CD4-positive, alpha-beta T cell treated with Interleukin-17A for 4 hours (primary cell): ENCODE measurements around the gene SAMD4B.
"Not testable (repeated sequence)": the region's sequence is repeated elsewhere in the genome, so short reads cannot be mapped to it uniquely, and the experiment has no call there.

Experiments
- DNase-seq: peaks from one replicate; pipeline ENCODE4 v3.0.0-alpha.2; 2020; ENCODE audit warnings: mixed read lengths

The SAMD4B gene, protein sequence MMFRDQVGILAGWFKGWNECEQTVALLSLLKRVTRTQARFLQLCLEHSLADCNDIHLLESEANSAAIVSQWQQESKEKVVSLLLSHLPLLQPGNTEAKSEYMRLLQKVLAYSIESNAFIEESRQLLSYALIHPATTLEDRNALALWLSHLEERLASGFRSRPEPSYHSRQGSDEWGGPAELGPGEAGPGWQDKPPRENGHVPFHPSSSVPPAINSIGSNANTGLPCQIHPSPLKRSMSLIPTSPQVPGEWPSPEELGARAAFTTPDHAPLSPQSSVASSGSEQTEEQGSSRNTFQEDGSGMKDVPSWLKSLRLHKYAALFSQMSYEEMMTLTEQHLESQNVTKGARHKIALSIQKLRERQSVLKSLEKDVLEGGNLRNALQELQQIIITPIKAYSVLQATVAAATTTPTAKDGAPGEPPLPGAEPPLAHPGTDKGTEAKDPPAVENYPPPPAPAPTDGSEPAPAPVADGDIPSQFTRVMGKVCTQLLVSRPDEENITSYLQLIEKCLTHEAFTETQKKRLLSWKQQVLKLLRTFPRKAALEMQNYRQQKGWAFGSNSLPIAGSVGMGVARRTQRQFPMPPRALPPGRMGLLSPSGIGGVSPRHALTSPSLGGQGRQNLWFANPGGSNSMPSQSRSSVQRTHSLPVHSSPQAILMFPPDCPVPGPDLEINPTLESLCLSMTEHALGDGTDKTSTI

DNA sequence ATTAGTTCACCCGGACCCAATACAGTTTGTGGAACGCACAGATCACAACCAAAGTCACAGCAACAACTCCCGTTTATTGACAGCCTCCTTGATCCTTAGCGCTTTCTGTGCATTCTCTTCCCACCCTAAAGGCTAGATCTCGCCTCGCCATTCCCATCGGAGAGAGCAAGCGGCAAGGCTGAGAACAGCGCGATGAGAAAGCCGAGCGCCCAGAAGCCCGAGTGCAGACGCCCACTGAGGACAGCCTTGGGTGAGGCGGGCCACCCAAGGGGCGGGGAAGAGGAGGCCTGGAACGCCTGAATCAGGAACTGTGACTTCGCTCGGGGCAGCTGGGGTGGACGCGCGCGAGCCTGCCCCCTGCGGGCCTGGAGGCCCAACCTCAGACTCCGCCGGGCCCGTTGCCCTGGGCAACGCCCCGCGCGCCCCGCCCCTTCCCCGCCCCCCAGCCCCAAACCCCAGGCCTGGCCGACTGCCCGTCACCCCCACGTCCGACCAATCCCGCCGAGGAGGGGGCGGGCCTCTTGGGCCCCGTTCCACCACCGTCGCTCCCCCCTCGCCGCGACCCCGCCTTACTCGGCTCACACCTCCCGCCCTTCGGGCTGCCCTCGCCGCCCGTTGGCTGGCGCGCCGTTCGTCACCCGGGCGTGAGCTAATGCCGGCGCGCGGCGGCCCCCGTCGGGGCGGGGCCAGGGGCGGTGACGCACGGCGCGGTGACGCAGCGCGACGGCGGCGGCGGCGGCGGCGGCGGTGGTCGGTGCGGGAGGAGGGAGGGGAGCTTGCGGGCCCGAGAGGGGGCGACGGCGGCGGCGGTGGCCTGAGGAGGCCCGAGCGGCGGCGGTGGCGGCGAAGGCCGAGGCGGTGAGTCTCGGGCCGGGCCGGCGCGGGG is at the start of gene SAMD4B:
Gene SAMD4B (plus strand): TSS at position 703 of the 886 bp plus-strand sequence. CDS start 14,473 bp downstream, outside the sequence.
- peak; percentile 100 for DNase-seq

DNA sequence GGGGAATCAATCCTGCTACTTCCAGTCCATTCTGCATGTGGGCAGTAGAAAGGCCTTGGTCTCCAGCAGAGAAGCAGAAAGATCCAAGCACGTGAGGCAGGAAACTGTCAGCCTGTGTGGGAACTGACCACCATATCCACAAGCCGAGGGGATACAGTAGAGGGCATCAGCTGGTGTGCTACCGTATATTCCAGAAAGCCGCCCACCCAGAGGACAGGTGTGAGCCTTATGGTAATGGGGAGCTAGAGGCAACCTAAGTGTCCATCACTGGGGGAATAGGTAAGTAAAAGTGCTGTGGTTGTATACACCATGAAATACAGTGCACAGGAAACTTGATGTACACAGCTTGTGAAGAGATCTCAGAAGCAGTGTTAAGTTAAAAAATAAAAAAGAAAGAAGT is 48.8 kb upstream of the SAMD4B start:
- no peak for DNase-seq

DNA sequence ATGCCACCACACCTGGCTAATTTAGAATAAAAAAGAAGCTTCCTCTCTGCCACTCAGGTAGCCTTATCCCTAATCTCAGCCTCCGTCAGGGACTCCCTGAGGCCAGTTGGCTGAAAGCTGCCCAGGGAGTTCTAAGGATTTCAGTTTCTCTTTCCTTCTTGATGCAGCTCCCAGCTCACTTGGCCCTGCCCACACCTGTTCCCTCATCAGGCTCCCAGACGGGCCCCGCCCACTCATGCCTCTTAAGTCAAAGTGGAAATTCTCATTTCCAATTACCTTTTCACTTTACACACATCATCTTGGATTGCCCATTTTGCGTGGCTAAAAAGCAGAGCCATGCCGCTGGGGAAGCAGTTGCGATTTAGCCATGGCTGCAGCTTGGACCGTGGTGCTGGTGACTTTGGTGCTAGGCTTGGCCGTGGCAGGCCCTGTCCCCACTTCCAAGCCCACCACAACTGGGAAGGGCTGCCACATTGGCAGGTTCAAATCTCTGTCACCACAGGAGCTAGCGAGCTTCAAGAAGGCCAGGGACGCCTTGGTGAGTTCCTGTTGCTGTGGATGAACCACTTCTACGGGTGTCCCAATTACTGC is 46.1 kb upstream of the SAMD4B start, which contains the start of gene IFNL1:
Gene IFNL1 (plus strand): TSS at position 353 of the 591 bp plus-strand sequence. CDS start 15 bp downstream, at position 368.
- DNase-seq, result no peak

DNA sequence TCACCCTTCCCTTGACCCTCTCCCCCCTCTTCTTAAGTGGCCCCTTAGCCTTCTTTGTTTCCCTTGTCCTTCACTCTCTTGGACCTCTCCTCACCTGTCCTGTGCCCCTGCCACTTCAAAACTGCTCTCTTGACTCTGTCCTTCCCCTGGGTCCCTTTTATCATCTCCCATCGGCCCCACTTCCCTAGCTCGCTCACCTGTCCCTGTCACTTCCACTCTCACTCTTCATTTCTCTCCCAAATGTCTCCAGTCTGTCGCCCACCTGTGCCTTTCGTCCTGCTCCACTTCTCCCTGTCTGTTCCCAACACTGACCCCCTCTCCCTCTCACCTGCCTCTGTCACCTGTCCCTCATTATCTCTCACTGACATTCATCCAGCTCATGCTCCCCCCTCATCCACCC is 45.3 kb upstream of the SAMD4B start:
- no peak for DNase-seq

DNA sequence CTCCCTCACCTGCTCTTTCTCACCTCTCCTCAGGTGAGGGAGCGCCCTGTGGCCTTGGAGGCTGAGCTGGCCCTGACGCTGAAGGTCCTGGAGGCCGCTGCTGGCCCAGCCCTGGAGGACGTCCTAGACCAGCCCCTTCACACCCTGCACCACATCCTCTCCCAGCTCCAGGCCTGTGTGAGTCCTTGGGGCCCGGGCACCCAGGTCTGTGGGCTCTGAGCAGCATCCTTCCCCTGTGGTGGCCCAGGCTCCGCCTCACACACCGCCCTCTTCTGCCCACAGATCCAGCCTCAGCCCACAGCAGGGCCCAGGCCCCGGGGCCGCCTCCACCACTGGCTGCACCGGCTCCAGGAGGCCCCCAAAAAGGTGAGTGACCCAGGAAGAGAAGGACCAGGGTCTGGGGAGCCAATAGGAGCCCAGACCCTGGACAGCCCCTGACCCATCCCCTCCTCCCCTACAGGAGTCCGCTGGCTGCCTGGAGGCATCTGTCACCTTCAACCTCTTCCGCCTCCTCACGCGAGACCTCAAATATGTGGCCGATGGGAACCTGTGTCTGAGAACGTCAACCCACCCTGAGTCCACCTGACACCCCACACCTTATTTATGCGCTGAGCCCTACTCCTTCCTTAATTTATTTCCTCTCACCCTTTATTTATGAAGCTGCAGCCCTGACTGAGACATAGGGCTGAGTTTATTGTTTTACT is 44.1 kb upstream of the SAMD4B start:
- DNase-seq, result peak; percentile 60

DNA sequence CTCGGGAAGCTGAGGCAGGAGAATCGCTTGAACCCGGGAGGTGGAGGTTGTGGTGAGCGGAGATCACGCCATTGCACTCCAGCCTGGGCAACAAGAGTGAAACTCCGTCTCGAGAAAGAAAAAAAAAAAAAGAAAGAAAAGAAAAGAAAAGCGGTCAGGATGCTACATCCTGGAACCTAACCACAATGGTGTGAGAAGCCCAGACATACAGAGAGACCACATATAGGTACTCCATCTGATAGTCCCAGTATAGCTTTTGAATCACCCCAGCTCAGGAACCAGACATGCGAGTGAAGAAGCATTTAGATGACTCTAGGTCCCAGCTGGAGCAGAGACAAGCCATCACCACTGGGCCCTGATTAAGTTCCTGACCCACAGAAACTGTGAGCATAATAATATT is 42.8 kb upstream of the SAMD4B start:
- no peak for DNase-seq

DNA sequence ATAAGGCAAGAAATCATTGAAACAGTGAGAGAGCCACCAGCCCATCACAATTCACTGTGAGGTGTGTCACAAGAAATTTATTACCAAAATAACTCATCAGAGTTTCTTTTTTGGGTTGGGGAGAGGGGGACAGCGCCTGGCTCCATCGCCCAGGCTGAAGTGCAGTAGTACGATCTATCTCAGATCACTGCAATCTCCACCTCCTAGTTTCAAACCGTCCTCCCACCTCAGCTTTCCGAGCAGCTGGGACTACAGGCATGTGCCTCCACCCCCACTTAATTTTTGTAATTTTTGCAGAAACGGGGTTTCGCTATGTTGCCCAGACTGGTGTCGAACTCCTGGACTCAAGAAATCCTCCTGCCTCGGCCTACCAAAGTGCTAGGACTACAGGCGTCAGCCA is 42.4 kb upstream of the SAMD4B start:
- no peak for DNase-seq

DNA sequence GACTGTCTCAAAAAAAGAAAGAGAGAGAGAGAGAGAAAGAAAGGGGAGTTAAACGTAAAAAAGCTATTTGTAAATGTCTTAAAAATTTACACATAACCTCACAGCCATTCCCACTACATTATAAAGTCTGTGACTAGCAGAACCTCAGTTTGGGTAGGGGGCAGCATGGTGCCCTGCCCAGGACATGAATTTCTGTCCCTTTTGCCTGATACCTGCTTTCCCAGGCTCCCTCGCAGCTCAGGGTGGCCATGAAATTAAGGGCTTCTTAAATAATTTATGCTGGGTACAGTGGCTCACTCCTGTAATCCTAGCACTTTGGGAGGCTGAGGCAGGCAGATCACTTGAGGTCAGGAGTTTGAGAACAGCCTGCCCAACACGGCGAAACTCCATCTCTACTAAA is 41.2 kb upstream of the SAMD4B start:
- DNase-seq, result no peak

DNA sequence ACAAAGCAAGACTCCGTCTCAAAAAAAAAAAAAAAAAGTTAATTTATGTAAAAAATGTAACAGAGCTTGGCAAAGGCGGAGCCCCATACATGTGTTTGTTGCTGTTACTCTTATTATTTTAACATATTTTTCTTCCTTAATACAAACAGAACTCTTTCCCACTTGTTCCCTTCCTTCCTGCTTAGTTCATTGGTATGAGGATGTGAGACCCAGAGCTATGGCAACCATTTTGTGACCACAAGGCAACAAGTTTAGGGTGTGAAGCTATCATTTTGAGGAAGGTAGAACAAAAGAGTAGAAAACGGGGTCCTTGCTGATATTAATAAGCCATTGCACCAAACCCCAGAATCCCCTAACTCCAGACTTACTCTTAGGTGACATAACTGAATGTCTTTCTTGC is 40.7 kb upstream of the SAMD4B start:
- DNase-seq, result no peak

DNA sequence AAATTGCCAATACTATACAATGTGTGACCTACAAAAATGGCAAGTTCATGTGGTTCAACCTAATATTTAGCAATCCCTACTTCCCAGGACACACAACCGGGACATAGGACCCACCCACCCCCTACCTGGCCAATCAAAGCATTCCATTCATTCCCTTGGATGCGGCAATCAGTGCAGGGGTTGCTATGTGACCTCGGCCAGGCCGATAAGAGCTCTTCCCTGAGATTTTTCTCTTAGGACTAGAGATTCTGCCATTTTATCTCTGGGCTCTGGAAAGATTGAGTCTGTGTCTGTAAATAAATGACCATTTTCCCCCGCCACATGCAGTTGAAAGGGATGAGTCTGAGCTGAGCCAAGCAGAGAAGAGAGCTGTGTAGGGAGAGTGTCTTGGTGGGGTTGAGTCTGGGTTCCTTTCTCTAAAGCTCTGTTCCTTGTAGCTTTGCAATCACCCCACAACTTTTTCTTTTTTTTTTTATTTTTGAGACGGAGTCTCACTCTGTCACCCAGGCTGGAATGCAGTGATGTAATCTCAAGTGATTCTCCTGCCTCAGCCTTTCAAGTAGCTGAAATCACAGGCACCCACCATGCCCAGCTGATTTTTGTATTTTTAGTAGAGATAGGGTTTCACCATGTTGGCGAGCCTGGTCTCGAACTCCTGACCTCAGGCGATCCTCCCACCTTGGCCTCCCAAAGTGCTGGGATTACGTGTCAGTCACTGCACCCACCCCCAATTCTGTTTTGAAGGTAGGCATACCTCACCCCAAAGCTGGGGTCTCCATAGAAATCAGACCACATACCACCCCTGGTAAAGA is 38.6 kb upstream of the SAMD4B start:
- DNase-seq, result no peak

DNA sequence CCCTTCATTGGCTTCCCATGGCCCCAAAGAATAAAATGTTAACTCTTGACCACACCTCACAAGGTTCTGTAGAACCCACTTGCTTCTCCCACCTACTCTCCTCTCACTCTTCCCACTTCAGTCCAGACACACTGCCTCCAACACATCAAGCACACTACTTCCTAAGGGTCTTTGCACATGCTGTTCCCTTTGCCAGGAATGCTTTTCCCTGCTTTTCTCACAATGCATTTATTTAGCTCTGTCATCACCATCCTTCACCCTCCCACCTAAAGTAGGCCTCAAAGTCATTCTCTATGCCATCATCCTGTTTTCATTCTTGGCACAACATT is 38.1 kb upstream of the SAMD4B start:
- no peak for DNase-seq

DNA sequence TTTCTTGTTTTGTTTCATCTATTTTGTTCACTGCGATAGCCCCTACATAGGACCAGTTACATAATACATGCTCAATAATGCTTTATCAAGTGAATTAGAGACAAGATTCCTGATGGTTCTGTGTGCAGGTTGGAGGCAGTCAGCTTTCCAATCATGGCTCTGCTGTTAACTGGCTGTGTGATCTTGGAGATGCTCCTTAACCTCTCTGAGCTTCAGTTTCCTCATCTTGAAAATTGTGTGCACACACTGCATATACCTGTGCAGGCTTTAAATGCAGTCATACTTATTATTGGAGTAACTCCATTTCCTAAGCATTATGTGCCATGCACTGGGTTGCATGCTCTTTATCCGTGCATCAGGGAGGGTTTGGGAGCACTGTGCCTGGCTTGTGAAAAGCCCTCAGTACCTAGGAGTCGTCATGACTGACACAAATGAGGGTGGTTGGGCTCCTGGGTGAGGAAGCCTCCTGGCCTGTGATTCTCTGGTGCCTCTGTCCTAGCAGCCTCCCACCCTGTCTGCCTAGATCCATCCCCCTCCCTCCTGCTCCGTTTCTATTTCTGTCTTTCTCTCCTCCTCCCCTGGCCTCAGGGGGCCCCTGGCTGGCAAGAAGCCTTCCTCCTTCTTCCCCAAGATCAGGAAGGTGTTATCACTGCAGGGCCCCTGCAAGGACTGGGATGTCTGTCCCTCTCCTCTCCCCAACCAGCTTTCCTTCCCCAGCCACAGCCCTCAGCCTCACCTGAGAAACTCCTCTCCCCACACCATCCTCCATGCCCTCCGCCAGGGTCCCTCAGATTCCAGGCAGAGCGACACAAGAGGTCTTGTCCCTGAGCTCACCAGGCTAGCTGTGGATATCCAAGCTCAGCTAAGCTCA is 37.3 kb upstream of the SAMD4B start:
- DNase-seq, result no peak

DNA sequence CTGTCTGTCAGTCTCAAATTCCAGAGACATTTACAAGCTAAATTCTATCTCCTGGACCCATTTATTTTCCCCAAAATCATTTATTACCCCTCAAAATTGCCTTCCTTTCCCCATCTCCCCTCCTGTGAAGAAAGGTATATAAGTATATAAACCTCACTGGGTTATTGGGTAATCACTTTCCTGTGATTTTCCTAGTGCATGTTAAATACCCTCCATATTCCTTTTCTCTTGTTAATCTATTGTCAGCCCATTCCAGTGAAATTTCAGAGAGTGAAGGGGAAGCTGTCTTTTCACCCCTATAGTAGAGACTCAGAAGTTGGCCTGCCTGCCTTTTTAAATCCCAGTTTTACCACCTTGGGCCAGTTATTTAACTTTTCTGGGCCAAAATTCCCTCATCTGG is 36.1 kb upstream of the SAMD4B start:
- DNase-seq, result no peak

DNA sequence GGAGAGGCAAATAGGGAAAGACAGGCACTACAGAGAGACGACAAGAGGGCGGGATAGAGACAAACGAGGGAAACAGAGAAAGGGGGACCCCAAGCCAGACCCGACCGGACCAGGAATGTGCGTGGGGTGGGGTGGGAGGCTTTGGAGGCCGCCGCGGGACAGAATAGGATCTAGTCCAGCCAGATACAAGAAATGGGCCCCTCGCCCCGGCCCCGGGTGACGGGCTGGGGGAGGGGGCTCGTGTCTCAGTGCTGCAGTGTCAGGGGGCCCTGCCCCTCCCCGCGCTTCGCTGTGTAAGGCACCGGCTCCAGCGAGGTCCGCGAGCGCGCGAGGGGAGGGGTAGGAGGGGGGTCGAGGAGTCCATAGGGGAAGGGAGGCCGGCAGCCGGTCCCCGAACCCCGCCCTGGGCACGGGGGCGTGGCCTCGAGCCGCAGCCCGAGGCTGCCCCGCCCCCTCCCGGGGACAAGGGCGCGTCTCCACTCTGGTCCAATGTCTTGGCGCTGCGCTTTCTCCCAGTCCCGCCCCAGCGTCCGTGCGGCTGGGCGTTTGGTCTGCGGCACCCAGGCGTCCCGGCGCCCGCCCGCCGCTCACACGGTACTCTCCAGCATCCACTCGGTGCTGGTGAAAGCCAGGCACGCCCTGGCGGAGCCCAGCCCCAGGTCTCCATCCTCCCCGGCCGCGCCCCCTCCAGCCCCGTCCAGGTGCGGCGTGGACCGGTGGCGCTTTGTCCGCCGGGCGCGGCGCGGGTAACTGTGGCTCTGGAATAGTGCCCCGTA is 35.0 kb upstream of the SAMD4B start:
- no peak for DNase-seq

DNA sequence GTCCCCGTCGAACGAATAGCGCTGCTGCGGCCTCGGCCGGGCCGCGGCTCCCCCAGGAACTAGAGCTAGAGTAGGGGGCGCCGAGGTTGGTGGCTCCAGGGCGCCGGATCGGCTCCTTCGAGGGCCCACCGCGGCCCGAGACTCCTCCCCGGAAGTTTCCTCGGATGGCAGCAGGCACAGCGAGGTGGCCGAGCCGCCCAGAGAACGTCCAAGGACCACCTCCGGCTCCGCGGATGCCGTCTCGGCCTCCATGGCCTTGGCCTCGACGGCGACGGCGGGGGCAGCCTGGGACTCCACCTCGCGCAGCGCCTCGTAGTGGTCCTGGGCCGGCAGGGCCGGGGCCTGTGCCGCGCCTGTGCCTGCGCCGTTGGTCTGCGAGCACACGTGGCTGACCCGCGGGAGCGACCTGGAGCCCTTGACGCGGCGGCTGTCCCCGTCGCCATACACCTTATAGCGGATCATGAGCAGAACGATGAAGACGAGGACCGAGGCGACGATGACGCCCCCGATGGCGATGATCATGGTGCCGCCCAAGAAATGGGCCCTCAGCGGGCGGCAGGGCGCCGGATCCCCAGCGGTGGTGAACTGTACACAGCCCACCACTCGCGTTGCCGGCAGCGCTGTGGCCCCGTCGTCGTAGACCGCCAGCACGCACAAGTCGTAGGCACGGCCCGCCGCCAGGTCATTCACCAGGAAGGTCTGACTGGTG is 34.2 kb upstream of the SAMD4B start:
- DNase-seq, result no peak

DNA sequence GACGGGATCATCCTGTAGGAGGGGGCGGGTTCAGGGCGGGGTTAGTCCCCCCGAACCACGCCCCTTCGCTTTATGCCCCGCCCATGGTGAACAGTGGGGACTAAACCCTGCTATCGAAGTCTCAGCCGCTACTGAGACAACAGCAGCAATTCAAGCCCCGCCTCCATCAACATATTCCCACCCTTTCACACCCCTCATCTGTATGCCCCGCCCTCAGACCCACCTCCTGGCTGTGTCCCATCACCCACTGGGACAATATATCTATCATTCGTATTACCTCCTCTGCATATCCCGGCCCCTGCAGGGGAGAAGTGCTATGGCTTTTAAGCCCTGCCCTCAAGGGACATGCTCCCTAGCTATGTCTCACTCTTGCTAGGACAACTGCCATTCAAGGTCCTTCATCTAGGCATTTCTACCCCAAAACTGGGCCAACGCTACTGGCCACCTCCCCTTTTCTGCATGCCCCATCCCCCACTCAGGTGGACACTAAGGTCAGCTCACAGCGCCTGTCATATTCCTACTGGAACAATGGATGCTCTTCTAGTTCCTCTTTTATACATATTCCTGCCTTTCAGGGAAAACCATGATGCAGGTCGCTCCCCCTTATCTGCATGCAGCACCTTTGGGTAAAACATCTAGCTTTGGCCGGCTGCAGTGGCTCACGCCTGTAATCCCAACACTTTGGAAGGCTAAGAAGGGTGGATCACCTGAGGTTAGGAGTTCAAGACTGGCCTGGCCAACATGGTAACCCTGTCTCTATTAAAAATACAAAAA is 33.5 kb upstream of the SAMD4B start:
- no peak for DNase-seq

DNA sequence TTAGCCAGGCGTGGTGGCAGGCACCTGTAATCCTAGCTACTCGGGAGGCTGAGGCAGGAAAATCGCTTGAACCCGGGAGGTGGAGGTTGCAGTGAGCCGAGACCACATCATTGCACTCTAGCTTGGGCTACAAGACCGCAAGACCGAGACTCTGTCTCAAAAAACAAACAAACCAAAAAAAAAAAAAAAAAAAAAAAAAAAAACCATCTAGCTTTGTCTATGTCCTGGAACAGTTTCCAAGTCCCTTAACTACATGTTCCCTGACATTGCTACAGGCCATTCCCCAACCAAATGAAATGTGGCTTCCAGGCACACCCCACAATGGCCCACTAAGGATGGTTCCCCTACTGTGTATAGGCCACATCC is 32.9 kb upstream of the SAMD4B start:
- not testable (repeated sequence) for DNase-seq
